HT1080 (cell line): ENCODE results near the gene SLC39A10. TPM values are rescaled to one million over a fixed set of nuclear protein-coding genes. Genes with fewer than 3 reads are reported as not detected.
"Not testable (repeated sequence)": the region's sequence is repeated elsewhere in the genome, so short reads cannot be mapped to it uniquely, and the experiment has no call there.

Experiments
- DNase-seq: peaks from one replicate; pipeline ENCODE4 v3.0.0-alpha.2; 2015; ENCODE audit warnings: low read depth
- total RNA-seq: library from RNA; depleted of rRNA; stranded (reverse); fragments of >200 nt; shearing (Covaris generic); gene quantifications from 2 replicates; pipeline ENCODE4 v1.2.3, GENCODE V29; 2014

SLC39A10 gene
- total RNA-seq, 1 experiment from 2014 or later = 23.0 TPM

DNA sequence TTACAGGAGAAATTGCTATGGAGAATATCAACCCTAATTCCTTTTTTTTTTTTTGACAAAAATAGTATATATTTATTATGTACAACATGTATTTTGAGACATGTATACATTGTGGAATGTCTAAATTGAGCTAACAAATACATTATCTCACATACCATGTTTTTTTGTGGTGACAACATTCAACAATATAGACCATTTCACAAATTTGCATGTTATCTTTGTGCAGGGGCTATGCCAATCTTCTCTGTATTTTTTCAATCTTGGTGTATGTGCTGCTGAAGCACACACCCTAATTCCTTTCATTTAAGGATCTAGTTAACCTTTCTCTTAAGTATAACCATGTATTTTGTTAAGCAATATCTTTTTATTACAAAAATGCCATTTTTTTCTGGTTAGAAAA is 13.2 kb downstream of the SLC39A10 start:
- no peak for DNase-seq

- DNase-seq = no peak
Measured at GRCh38 chr2:195671563-195671962, 14.5 kb downstream of the SLC39A10 start.

- no peak for DNase-seq
Measured at GRCh38 chr2:195672674-195673073, 15.6 kb downstream of the SLC39A10 start.

DNA sequence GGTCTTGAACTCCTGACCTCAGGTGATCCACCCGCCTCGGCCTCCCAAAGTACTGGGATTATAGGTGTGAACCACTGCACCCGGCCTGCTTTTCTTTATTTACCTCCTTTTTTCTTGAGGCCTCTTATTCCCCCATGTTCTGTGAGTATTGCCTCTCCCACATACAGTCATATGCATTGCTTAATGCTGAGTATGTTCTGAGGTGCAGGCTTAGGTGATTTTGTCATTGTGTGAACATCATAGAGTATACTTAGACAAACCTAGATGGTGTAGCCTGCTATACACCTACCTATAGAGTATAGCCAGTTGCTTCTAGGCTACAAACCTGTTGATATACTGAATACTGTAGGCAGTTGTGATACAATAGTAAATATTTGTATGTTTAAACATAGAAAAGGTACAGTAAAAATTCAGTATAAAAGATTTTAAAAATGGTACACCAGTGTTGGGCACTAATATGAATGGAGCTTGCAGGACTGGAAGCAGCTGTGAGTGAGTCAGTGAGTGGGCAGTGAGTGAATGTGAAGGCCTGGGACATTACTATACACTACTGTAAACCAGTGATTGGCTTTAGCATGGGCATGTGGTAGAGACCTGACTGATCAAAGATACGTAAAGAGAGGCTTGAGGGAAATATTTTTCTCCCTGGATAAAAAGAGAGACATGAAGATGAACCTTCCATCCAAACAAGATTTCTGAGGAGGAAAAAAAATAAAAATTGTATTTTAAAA is 17.6 kb downstream of the SLC39A10 start:
- peak; percentile 17 for DNase-seq

DNA sequence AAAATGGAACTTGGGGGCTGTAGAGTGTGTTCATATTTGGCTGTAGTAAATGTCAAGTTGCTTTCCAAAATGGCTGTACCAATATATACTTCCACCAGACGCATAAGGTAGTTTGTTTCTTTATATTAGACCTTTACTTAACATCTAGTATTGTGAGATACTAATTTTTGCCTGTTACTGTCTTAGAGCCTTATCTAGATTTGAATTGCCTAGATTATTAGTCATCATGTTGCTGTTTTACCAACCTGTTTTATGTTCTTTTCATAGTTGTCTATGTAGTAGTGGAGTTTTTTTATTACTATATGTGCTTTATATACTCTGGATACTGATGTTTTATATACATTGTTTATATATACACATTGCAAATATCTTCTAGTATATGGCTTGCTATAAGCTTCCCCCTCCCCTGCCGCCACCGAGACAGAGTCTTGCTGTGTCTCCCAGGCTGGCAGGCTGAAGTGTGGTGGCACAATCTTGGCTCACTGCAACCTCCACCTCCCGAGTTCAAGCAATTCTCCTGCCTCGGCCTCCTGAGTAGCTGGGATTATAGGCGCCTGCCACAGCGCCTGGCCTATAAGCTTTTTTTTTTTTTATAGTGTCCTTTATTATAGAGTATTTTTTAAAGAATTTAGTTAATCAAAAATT is 18.9 kb downstream of the SLC39A10 start:
- no peak for DNase-seq

DNA sequence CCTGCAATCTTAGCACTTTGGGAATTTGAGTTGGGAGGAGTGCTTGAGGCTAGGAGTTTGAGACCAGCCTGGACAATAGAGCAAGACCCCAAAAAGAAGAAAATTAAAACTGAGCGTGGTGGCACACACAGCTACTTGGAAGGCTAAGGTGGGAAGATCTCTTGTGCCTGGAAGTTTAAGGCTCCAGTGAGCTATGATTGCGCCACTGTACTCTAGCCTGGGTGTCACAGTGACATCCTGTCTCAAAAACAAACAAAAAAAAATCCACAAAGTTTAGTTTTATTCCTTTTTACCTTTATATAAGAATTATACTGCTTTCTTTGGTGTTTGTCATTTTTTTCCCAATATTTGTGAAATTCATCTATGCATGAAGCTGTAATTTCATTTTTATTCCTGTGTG is 20.3 kb downstream of the SLC39A10 start:
- DNase-seq = no peak

- no peak for DNase-seq
Measured at GRCh38 chr2:195677884-195678283, 20.9 kb downstream of the SLC39A10 start.

- no peak for DNase-seq
Measured at GRCh38 chr2:195682077-195682476, 25.1 kb downstream of the SLC39A10 start.

DNA sequence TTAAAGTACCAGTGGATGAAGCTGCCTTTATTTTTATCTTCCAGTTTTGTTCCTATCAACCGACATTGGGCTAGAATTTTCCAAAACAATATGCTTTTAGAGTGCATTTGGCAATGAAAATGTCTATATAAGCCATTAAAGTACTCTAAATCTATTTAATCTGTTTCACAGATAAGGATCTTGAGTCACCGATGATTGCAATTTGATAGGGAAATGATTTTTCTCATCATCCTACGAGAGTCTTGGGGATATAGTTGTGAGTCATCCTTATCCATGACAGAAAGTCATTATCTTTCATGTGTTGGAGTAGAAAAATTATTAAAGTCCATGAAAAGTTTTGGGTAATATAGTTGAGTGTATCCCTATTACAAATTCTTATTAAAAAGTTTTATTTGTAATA is 26.1 kb downstream of the SLC39A10 start:
- DNase-seq = no peak

DNA sequence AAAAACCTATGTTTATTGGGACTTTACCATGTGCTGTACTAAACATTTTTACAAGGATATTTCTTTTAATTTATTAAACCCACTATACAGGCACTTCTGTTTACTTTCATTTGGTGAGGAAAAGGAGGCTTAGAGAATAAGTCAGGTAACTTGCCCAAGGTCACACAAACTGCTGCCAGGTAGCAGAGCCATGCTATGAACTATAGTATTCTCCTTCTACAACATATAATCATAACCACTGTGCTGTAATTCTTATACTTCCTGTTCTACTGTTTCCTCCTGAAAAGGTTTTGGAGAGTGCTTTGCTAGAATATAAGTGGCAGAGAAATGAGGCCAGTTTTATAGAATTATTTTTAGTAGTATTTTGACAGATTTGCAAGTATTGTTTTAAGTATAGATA is 29.5 kb downstream of the SLC39A10 start:
- no peak for DNase-seq

GRCh38 chr2:195687320-195688086 is 30.5 kb downstream of the SLC39A10 start:
- DNase-seq = no peak

- DNase-seq = not testable (repeated sequence)
Measured at GRCh38 chr2:195692531-195692930, 35.5 kb downstream of the SLC39A10 start.

DNA sequence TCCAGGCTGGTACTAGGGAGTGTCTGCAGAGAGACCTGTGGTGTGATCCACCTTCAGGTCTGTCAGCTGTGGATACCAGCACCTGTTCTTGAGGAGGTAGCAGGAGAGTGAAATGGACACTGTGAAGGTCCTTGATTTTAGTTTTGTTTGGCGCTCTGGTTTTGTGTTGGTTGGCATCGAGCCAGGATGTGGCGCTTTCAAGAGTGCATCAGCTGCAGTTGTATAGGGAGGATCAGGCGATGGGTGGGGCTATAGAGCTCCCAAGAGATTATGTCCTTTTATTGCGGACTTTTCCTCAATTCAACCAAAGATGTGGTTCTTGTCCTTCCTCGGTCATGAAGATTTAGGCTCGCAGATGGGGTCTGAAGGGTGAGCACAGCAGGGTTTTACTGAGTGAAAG is 37.5 kb downstream of the SLC39A10 start:
- no peak for DNase-seq

- peak; percentile 56 for DNase-seq
Measured at GRCh38 chr2:195695002-195695631, 38.1 kb downstream of the SLC39A10 start.

DNA sequence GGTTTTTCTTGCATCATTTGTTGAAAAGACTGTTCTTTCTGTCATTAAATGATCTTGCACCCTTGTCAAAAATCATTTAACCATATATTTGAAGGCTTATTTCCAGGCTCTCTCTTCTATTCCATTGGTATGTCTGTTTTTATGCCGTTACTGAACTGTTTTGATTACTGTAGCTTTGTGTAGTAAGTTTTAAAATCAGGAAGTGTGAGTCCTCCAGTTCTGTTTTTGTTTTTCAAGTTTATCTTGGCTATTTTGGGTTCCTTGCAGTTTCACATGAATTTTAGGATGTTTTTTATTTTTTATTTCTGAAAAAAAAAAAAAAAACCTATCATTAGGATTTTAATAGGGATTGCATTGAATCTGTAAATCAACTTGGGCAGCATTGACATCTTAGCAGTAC is 39.0 kb downstream of the SLC39A10 start:
- no peak for DNase-seq

GRCh38 chr2:195697681-195698220 is 40.7 kb downstream of the SLC39A10 start:
- DNase-seq = no peak

- no peak for DNase-seq
Measured at GRCh38 chr2:195700480-195700879, 43.5 kb downstream of the SLC39A10 start.

GRCh38 chr2:195706161-195706900 is 49.3 kb downstream of the SLC39A10 start:
- no peak for DNase-seq

- DNase-seq = peak; percentile 3
Measured at GRCh38 chr2:195709901-195710806, 53.1 kb downstream of the SLC39A10 start.

- no peak for DNase-seq
Measured at GRCh38 chr2:195711478-195711877, 54.5 kb downstream of the SLC39A10 start.
